ENCODE measurements around the gene CDK5RAP2. TPM values are rescaled to one million over a fixed set of nuclear protein-coding genes. Genes with fewer than 3 reads are reported as not detected.

The CDK5RAP2 gene
- total RNA-seq, 1 donor from 2014 or later, result 44.0 TPM

DNA sequence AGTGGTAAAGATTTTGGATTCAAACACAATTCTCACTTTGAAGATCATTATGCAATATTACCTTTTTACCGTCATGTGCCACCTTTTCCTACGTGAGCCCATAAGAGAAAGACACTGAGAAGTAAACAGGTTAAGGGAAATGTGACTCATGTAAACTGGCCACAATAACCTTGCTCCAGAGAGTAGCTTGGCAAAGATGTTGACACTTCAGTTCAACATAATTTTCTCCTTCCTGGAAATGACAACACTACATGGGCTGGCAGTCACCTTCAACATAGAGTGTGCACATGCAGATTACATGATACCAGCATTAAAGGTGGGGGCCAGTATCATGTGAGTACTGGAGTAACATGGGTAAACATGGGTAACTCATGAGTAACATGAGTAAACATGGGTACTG is 141.9 kb downstream of the CDK5RAP2 start:
- DNase-seq (ENCODE audit: low spot score), result no peak

DNA sequence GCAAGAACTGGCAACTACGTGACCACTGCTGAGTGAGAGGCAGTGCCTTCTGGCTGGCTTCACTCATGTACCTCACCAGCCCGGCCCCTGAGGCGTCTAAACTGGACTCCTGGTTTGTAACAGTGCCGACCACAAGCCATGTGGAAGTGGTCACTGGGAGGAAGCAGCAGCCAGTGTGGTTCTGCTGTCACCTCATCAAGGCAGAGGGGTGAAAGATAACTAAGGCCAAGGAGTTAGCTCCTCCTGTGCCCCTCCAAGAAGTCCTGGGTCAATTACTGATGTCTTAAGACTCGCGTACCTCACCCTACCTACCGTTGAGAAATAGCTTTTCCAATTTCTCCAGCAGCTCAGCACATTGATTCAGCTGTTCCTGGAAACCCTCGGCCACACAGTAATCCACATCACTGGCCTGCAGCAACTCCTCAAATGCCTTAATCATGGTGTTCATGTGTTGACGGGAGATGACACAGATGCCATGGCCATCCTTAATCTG is 142.9 kb downstream of the CDK5RAP2 start:
- no peak for DNase-seq (ENCODE audit: low spot score)

DNA sequence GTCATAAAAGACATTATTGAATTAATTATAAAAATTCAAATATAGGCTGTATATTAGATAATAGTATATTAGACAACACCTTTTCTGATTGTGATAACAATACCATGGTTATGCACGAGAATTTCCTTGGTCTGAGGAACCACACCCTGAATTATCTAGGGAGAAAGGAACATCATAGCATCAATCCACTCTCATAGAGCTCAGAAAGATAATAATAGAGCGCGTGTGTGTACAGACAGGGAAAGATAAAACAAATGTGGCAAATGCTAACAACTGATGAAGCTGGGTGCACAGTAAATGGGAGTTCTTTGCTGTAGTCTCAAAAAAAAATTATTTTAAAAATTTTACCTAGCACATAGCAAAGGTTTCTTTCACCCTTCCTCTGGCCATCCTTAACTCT is 143.5 kb downstream of the CDK5RAP2 start:
- DNase-seq (ENCODE audit: low spot score), result no peak

DNA sequence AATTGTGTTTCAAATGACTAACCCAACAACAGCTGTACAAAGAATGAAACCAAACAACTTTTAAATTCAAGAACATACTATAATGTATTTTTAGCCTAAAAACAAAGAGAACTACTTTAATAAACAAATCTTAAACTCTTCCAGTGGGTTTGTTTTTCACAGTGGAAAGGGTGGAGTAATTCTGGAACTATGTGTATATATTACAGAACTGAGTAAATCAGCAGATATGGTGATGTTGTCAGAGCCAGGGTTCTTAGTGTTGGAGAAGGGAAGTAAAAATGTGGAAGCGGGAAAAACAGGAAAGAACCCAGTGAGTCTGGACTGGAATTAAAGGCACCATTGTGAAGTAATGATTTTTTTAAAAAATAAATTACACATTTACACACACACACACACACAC is 144.9 kb downstream of the CDK5RAP2 start:
- DNase-seq (ENCODE audit: low spot score), result no peak

DNA sequence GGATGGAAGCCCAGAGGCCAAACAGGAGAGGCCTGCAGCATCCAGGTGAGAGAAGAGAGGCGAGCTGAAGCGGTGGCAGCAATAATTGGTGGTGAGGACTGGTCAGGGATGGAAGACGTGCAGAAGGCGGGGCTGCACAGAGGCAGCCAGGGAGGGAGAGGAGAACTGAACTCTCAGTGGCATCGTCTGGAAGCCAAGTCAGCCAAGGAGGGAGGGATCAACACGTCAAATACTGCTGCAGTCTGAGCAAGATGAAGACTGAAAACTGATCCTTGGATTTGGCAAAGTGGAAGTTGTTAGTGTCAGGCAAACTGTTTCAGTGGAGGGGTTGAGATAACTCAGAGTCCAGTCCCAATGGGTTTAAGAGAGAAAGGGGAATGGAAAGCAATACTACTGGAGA is 145.4 kb downstream of the CDK5RAP2 start:
- DNase-seq (ENCODE audit: low spot score), result no peak

DNA sequence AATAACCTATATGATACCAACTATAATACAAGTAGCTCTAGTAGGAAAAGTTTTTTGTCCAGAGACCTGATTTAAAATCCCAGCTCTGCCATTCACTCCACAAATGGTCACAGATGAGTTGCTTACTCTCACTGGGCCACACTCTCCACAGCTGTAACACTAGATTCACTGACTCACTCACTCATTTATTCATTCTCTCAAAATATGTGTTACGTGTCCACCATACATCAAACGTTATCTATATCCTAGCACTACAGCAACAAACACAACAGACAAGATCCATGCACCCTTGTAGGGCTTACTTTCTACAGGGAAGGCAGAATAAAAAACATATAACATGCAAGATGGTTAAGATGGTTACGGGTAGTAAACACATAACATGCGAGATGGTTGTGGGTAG is 146.3 kb downstream of the CDK5RAP2 start:
- DNase-seq (ENCODE audit: low spot score), result no peak

DNA sequence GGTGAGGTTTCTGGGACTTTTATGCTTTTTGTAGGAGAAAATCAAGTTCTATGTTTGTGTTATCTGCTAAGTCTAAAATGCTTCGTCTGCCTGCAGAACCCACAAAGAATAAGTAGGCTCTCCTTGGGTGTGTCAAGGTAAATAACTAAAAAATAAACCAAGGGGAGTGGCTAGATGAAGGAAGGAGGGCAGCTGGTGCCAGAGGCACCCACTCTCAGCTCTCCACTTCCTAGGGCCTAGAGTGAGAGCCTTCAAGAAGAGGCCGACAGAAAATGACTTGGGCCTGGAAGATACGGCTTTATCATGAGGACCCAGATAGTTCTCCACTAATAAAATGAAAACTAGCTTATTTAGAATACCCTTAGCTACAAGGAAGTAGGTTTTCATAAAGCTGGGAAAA is 147.4 kb downstream of the CDK5RAP2 start:
- DNase-seq (ENCODE audit: low spot score), result no peak

DNA sequence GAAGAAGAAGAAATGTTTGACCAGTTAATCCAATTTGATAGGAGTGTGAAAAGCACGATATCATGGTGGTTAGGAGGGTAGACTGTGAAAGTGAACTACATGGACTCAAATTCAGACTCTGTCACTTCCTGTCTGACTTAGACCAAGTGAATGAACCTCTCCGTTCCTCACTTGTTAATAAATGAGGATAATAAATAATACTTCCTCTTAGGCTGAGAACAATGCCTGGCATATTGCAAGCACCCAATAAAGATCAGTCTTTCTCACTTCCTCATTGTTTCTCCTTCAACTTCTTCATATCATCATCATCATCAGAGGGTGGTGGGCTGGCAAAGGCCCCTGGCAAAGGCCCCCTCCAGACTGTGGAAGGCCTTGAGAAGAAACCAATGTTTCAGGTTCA is 148.7 kb downstream of the CDK5RAP2 start:
- DNase-seq (ENCODE audit: low spot score), result no peak

DNA sequence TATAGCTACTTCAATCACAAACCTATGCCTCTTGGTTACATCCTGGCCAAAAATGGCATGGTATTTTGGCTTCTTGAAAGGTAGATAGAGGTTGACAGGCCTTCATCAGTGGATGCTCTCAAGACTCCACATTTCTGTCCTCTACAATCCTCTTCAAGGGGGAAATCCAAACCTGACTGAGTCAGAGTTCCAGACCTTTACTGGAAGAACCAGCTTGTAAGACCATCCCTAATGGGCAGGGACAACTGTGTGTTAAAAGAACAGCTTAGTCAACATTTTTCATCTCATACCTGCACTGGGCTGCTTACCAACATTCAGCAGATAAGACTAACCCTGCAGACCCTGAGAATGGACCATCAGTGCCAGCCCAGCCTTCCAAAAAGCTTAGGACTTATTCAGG is 155.7 kb downstream of the CDK5RAP2 start:
- DNase-seq (ENCODE audit: low spot score), result no peak

DNA sequence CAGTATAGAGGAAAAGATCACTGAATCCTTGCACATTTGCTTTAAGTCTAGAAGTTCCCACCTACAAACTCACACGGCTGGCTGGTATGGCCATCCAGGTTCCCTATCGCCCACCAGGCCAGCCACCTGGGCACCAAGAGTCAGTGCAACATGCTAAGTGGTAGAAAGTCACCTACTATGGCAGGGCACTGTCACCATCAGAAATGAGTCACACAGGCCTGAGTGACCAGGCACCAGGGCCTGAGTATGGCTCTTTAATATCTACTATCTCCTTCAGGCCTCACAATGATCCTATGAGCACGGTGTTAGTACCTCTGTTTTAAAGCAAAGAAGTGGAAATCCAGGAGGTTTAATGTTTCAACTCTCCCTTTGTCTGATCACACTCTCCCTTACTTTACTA is 156.2 kb downstream of the CDK5RAP2 start:
- no peak for DNase-seq (ENCODE audit: low spot score)

DNA sequence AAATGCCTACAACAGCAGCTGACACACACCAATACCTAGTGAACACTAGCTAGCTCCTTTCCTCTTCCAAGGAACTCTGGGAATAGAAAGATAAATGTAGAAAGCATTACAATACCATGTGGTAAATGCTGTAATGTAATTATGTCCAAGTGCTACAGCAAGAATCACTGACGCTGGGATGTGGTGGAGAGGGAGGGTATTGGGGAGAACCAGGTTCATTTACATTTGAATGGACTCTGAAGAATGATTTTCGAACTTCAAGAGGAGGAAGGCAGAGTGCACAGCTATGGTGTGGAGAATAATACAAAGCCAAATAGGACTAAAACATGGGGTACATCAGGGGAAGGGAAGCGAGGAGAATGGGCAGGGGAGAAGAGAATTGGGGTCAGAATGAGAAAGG is 158.0 kb downstream of the CDK5RAP2 start:
- DNase-seq (ENCODE audit: low spot score), result no peak

DNA sequence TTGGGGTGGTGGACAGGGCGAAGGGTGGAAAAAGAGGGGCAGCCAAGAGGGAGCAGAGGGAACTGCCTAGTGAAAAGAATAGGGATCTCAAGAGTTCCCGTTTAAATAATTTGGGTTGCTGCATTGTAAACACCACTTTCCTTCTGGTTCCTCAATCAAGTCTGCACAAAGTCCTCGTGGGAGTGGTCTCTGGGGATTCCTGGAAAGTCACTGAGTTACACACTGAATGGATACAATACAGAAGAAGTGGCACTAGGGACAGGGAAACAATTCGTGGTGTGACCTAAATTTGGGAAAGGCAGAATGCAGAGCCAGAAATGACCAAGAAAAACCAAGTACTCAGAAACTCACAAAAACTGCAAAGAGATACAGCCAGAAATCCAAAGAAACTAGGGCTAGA is 161.7 kb downstream of the CDK5RAP2 start:
- no peak for DNase-seq (ENCODE audit: low spot score)

DNA sequence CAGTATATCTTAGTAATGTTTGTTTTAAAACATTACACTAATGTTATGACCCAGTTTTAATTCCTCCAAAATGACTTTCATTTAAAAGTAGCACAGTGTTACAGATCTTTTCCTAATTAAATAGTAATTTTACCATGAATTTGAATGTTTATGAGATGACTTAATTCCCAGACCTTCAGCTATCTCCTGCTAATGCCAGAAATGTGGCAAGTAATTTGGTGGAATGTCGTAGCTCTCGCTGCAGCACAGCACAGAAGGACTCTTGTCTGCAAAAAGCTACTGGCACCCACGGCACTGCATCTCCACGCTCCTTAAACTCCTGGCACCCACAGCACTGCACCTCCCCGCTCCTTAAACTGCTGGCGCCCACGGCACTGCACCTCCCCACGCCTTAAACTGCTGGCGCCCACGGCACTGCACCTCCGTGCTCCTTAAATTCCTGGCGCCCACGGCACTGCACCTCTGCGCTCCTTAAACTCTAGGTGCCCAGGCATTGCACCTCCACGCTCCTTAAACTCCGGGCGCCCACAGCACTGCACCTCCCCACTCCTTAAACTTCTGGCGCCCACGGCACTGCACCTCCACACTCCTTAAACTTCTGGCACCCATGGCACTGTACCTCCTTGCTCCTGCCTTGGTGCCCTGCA is 163.1 kb downstream of the CDK5RAP2 start:
- DNase-seq (ENCODE audit: low spot score), result no peak

DNA sequence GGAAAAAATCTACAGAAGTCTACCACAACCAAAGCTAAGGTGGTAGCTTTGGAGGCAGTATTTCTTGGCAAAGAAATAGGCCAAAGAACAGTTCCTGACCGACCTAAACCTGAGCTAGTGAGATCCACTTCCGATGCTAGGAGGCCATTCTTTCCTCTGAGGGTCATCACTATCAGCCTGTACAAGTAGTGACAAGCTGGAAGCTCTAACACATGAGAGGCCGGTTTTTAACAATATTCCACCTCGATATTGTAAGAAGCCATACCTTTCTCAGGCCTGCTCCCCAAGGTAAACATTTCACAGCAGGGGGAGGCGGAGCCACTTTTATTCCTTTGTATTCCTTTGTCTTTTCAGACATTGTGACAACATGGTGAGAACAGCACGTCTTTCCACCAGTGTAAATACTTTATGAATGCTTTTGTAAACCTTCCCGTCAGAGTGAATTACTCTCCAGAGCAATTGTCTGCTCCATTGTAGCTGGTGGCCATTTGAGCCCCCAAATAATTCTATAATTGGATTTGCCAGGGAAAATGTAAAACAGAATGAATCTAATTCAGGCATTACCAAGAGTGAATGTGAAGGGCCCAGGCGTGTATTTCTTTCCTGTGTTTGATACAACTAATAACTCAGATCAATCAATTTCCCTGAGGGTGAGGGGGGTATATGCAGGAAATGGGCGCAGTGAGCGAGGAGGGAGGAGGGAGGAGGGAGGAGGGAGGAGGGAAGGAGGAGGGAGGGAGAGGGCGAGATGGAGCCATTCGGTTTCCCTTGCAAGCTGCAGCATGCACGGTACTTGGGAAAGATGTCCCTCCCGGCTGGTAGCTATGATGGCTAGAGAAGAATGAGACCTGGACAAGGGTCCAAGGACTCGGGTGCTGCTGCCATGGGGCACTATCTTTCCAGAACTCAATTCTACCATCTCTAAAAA is 166.6 kb downstream of the CDK5RAP2 start:
- DNase-seq (ENCODE audit: low spot score), result no peak

DNA sequence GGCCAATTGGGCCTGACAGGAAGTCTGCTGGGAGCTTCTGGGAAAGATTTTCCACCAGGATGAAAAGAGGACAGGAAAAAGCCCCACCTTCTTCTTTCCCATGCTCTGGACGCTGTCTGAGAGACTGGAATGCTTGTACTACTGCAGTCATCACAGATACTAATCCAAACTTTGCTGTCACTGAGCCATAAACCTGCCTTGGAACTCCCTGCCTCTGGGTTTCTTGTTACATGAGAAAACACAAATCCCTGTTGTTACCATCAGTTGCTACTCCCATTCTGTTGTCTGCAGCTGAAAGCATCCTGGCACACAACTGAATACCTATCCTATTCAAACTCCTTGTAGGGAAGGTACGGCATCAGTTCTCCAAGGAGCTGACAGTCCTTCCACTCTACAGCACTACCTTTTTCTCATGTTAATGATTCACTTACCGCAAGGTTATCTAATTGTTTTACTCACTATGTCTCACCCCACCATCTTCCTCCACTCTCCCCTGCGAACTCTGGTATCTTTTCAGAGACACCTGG is 167.5 kb downstream of the CDK5RAP2 start:
- no peak for DNase-seq (ENCODE audit: low spot score)

DNA sequence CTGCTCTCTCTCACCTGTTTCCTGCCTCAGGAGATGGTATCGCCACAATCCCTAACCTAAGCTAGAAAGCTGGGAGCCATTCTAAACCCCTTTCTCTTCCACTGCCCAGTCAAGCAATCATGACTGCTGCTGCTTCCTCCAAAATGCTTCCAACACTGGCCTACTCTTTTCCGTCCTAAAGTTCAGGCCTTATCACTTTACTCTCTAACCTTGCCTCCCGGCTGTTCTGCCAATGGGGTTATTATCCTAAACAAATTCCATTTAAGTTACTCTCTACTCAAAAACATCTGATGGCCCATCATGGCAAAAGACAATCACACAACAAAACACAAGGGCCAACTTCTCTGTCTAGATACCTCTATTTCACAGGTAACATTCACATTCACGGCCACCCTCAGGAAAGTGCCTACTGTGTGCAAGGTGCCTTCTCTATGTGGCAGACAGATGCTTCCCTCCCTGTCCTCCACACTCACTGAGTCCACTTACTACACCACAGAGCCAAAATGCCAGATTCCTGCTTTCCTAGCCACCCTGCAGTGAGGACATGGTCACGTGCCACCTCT is 168.0 kb downstream of the CDK5RAP2 start:
- no peak for DNase-seq (ENCODE audit: low spot score)

DNA sequence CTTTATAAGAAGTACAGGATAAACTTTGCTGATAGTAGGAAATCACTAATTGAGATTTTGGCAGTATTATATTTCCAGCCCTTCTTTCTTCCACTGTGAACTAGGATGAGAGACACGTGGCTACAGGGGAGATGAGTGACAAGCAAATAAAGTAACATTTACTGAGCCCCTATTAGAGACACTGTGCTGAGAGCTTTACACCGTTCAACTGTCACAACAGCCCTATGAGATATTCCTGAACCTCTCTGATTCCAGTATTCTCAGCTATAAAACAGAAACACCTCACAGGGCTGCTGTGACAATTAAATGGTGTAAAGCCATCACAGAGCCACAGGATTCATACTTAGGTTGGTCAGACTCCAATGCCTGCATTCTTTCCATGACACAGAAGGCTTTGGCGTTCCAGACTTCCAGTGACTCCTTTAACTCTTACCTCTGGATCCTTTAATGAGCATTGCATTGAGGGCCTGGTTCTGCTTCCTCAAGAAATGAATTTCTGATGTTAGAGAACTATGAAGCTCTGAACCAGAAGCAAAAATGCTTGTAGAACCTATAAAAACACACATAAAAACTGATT is 169.0 kb downstream of the CDK5RAP2 start:
- DNase-seq (ENCODE audit: low spot score), result no peak

DNA sequence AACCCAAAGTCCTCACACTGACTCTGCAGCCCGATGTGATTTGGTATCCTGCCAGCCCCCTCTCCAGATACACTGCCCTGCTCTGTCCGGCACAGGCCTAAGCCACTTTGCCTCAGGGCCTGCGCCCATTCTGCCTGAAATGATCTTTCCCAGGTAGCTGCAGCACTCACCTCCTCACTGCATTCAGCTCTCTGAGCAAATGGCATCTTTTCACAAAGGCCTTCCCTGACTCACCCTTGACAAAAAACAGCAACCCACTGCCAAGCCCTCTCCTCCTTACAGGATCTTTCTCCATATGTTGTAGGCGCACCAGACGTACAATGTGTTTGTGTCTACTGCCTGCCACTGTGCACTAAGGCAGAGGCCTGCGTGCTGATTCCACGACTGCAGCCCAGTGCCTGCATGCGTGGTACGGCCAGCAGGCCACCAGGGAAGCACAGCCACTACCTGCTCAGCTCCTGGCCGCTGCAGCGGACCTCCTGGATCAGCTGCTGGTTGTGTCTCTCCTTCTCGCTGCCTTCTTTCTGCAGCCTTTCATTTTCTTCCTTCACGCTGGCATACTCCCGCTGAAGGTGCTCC is 171.2 kb downstream of the CDK5RAP2 start:
- DNase-seq (ENCODE audit: low spot score), result no peak

DNA sequence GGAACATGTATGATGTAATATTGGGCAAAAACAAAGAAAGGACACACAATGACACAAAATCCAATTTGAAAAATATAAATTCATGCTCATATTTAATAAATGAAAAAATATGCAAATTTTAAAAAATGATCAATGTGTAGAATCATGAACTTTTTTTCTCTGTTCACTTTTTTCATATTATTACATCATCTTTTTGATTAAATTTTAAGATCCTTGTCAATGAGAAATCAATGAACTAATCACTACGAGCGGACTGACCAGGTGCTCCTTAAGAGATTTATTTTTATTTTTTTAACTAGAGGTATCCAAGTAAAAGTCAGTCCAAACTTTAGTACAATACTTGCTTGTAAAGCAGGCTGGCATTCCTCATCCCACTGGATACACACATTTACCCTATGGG is 174.1 kb downstream of the CDK5RAP2 start:
- no peak for DNase-seq (ENCODE audit: low spot score)

DNA sequence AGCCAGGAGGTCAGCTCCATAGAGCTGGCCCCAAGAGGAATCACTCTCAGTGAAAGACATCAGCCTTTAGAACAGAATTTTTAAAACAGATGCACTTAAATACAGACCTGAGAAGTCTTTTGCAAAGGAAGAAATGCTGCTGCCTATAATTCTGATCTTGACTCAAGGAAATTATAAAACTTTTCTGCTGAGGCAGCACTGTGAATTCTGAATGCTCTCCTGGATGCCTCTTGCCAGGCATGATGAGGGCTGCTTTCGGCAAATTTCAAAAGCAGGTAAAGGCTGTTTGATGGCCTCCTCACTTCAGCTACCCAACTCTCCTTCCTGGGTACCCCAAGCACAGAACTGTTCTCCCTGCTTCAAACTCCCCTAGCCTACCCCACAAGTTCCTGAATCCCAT is 174.8 kb downstream of the CDK5RAP2 start:
- DNase-seq (ENCODE audit: low spot score), result no peak

DNA sequence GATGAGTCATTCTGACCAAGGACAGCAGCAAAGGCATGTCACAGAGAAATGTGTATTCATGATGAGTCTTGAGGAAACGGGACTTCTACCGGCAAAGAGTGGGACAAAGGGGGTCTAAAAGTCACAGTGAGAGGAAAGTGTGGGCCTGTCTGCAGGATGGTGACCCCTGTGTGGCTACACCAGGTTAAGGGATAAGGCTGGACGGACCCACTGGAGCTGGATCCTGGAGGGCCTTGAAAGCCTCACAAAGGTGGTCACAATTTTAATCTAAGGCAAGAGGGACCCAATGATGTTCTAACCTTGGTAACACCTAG is 176.5 kb downstream of the CDK5RAP2 start:
- DNase-seq (ENCODE audit: low spot score), result no peak

All from ureter (tissue), 1 donor.